ENCODE data around the gene VPREB3.
A peak's percentile ranks its signal among the peaks of the same experiment; 100 is the strongest.

VPREB3 gene

GRCh38 chr22:23754220-23754919, at the start of gene VPREB3:
Gene VPREB3, minus strand, starts transcription at chr22:23754425. Its CDS starts 62 bp downstream, at chr22:23754363.
- no peak for DNase-seq

- DNase-seq: no peak
These were observed 49.0 kb upstream of the VPREB3 start for GRCh38 chr22:23803001-23803819.

- no peak for DNase-seq
These were observed 47.7 kb upstream of the VPREB3 start for GRCh38 chr22:23801886-23802377.

GRCh38 chr22:23801238-23801821, 47.1 kb upstream of the VPREB3 start:
- DNase-seq: no peak

- DNase-seq: no peak
These were observed 46.3 kb upstream of the VPREB3 start for GRCh38 chr22:23800297-23801237.

- DNase-seq: no peak
These were observed 42.2 kb upstream of the VPREB3 start for GRCh38 chr22:23796461-23796860.

- DNase-seq: no peak
These were observed 39.1 kb upstream of the VPREB3 start for GRCh38 chr22:23793326-23793725.

GRCh38 chr22:23791738-23792645, 37.8 kb upstream of the VPREB3 start:
- DNase-seq: no peak

- DNase-seq: no peak
These were observed 36.9 kb upstream of the VPREB3 start for GRCh38 chr22:23790819-23791737.

- no peak for DNase-seq
These were observed 35.4 kb upstream of the VPREB3 start for GRCh38 chr22:23789638-23790037.

GRCh38 chr22:23789121-23789520, 34.9 kb upstream of the VPREB3 start:
- DNase-seq: no peak

GRCh38 chr22:23787910-23788309, 33.7 kb upstream of the VPREB3 start:
- DNase-seq: no peak

- DNase-seq: no peak
These were observed 33.3 kb upstream of the VPREB3 start for GRCh38 chr22:23787600-23787896.

GRCh38 chr22:23786752-23787599, 32.8 kb upstream of the VPREB3 start, which contains the start of gene SMARCB1:
Gene SMARCB1, plus strand, starts transcription at chr22:23786966. Its CDS starts 204 bp downstream, at chr22:23787170.
- peak; percentile 97 for DNase-seq

GRCh38 chr22:23786261-23786710, 32.1 kb upstream of the VPREB3 start:
- no peak for DNase-seq

GRCh38 chr22:23784215-23784732, 30.0 kb upstream of the VPREB3 start:
- peak; percentile 39 for DNase-seq

- DNase-seq: no peak
These were observed 29.3 kb upstream of the VPREB3 start for GRCh38 chr22:23783265-23784150.

- DNase-seq: no peak
These were observed 28.5 kb upstream of the VPREB3 start for GRCh38 chr22:23782703-23783102.
